ENCODE data around the gene CRB2.

GRCh38 chr9:123394291-123395235 is 38.6 kb downstream of the CRB2 start:
- TF ChIP-seq POLR2A (IDR thresholded peaks at IDR 0.05), result no peak
- no peak for TF ChIP-seq CTCF (IDR thresholded peaks at IDR 0.05)
